ENCODE data around the gene STT3B.

GRCh38 chr3:31559872-31560534 lies 27.3 kb downstream of the STT3B start:
- TF ChIP-seq, protein P1, sequence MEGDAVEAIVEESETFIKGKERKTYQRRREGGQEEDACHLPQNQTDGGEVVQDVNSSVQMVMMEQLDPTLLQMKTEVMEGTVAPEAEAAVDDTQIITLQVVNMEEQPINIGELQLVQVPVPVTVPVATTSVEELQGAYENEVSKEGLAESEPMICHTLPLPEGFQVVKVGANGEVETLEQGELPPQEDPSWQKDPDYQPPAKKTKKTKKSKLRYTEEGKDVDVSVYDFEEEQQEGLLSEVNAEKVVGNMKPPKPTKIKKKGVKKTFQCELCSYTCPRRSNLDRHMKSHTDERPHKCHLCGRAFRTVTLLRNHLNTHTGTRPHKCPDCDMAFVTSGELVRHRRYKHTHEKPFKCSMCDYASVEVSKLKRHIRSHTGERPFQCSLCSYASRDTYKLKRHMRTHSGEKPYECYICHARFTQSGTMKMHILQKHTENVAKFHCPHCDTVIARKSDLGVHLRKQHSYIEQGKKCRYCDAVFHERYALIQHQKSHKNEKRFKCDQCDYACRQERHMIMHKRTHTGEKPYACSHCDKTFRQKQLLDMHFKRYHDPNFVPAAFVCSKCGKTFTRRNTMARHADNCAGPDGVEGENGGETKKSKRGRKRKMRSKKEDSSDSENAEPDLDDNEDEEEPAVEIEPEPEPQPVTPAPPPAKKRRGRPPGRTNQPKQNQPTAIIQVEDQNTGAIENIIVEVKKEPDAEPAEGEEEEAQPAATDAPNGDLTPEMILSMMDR (IDR thresholded peaks at IDR 0.05; ENCODE audit: low read length), result no peak
- TF ChIP-seq EZH2phosphoT487 (IDR thresholded peaks at IDR 0.05; ENCODE audit: low read length) (no peak), EZH2 (optimal IDR thresholded peaks at IDR 0.05; ENCODE audit: low read depth, low read length) (no peak)
